H9 (cell line): ENCODE data around the gene FXYD3. TPM values are rescaled to one million over a fixed set of nuclear protein-coding genes. Genes with fewer than 3 reads are reported as not detected.

Experiments
- DNase-seq: peaks from one replicate; pipeline ENCODE4 v3.0.0-alpha.2; 2017
- H2AFZ ChIP-seq: one replicate; pipeline ENCODE4 v1.6.1; 2013; ENCODE audit warnings: mild to moderate bottlenecking, low read length, control low read depth, moderate library complexity
- H2AK5ac ChIP-seq: 2 replicates; pipeline ENCODE4 v1.6.1; 2013; ENCODE audit warnings: low read length, control low read depth, mixed read lengths; ENCODE audit not compliant: insufficient read length
- H2BK120ac ChIP-seq: one replicate; pipeline ENCODE4 v1.6.1; 2013; ENCODE audit warnings: low read depth, mild to moderate bottlenecking, low read length, control low read depth, inconsistent platforms; ENCODE audit not compliant: poor library complexity, severe bottlenecking
- H2BK12ac ChIP-seq: 2 replicates; pipeline ENCODE4 v1.6.1; 2013; ENCODE audit warnings: low read length, control low read depth, mixed read lengths, low read depth; ENCODE audit not compliant: insufficient read length
- H2BK15ac ChIP-seq: 2 replicates; pipeline ENCODE4 v1.6.1; 2013; ENCODE audit warnings: low read depth, low read length, control low read depth
- H2BK20ac ChIP-seq: one replicate; pipeline ENCODE4 v1.6.1; 2013; ENCODE audit warnings: low read depth, mild to moderate bottlenecking, low read length, control low read depth, inconsistent platforms; ENCODE audit not compliant: poor library complexity, severe bottlenecking
- H2BK5ac ChIP-seq: 2 replicates; pipeline ENCODE4 v1.6.1; 2013; ENCODE audit warnings: low read length, control low read depth, mixed read lengths; ENCODE audit not compliant: insufficient read length
- H3K14ac ChIP-seq: 2 replicates; pipeline ENCODE4 v1.6.1; 2013; ENCODE audit warnings: low read length, control low read depth; ENCODE audit not compliant: insufficient read depth
- H3K18ac ChIP-seq: 2 replicates; pipeline ENCODE4 v1.6.1; 2013; ENCODE audit warnings: low read depth, mild to moderate bottlenecking, mixed read lengths, low read length, control low read depth; ENCODE audit not compliant: insufficient read length
- H3K23ac ChIP-seq: 2 replicates; pipeline ENCODE4 v1.6.1; 2013; ENCODE audit warnings: low read length, control low read depth, mixed read lengths, low read depth; ENCODE audit not compliant: insufficient read length
- H3K23me2 ChIP-seq: 2 replicates; pipeline ENCODE4 v1.6.1; 2013; ENCODE audit warnings: low read depth, mild to moderate bottlenecking, mixed read lengths, low read length, control low read depth; ENCODE audit not compliant: insufficient read length, poor library complexity, severe bottlenecking
- H3K27ac ChIP-seq: 2 replicates; pipeline ENCODE4 v1.5.1; 2013; ENCODE audit warnings: low read length, control low read depth, mixed read lengths, low read depth; ENCODE audit not compliant: insufficient read length
- H3K27me3 ChIP-seq: 2 replicates; pipeline ENCODE4 v1.6.1; 2013; ENCODE audit warnings: low read length, control low read depth, inconsistent platforms; ENCODE audit not compliant: insufficient read depth
- H3K4ac ChIP-seq: 2 replicates; pipeline ENCODE4 v1.6.1; 2013; ENCODE audit warnings: low read depth, mild to moderate bottlenecking, control low read depth, inconsistent platforms, low read length, moderate library complexity
- H3K4me1 ChIP-seq: 2 replicates; pipeline ENCODE4 v1.6.1; 2013; ENCODE audit warnings: low read length, control low read depth, inconsistent platforms; ENCODE audit not compliant: insufficient read depth
- H3K4me2 ChIP-seq: 2 replicates; pipeline ENCODE4 v1.6.1; 2013; ENCODE audit warnings: low read length, control low read depth, mixed read lengths; ENCODE audit not compliant: insufficient read length, insufficient read depth
- H3K56ac ChIP-seq: 2 replicates; pipeline ENCODE4 v1.6.1; 2013; ENCODE audit warnings: low read depth, mild to moderate bottlenecking, mixed read lengths, low read length, control low read depth; ENCODE audit not compliant: insufficient read length
- H3K79me1 ChIP-seq: 2 replicates; pipeline ENCODE4 v1.6.1; 2013; ENCODE audit warnings: low read depth, mild to moderate bottlenecking, moderate library complexity, low read length, control low read depth, inconsistent platforms; ENCODE audit not compliant: insufficient read depth, poor library complexity, severe bottlenecking
- H3K79me2 ChIP-seq: 2 replicates; pipeline ENCODE4 v1.6.1; 2013; ENCODE audit warnings: low read length, control low read depth, inconsistent platforms; ENCODE audit not compliant: insufficient read depth
- H3K9ac ChIP-seq: 2 replicates; pipeline ENCODE4 v1.6.1; 2013; ENCODE audit warnings: low read length, control low read depth, mixed read lengths; ENCODE audit not compliant: insufficient read length; ENCODE audit errors: extremely low read depth
- H3K9me3 ChIP-seq: one replicate; pipeline ENCODE4 v1.6.1; 2013; ENCODE audit warnings: low read depth, low read length, inconsistent platforms; ENCODE audit not compliant: control insufficient read depth
- H3T11ph ChIP-seq: one replicate; pipeline ENCODE4 v1.6.1; 2013; ENCODE audit warnings: mild to moderate bottlenecking, low read length, control low read depth, inconsistent platforms
- H4K20me1 ChIP-seq: one replicate; pipeline ENCODE4 v1.6.1; 2013; ENCODE audit not compliant: control insufficient read depth, insufficient read length, insufficient read depth
- H4K5ac ChIP-seq: 2 replicates; pipeline ENCODE4 v1.6.1; 2013; ENCODE audit warnings: low read depth, mild to moderate bottlenecking, mixed read lengths, low read length, control low read depth; ENCODE audit not compliant: insufficient read length
- H4K8ac ChIP-seq: replicated peaks from 2 replicates; pipeline ENCODE4 v1.6.1; 2013; ENCODE audit warnings: low read length, control low read depth, mixed read lengths, low read depth; ENCODE audit not compliant: insufficient read length
- H4K91ac ChIP-seq: 2 replicates; pipeline ENCODE4 v1.6.1; 2013; ENCODE audit warnings: low read depth, mild to moderate bottlenecking, moderate library complexity, mixed read lengths, low read length, control low read depth; ENCODE audit not compliant: insufficient read length
- H3K27ac Mint-ChIP-seq, 3 experiments: 2 replicates in 2 of 3; 3 replicates in 1 of 3; pipeline ENCODE4 v1.8.0; 2020 to 2021; ENCODE audit warnings: mixed read lengths in 3 of 3, mild to moderate bottlenecking in 1 of 3, moderate library complexity in 1 of 3
- H3K27me3 Mint-ChIP-seq: 2 replicates; pipeline ENCODE4 v1.8.0; 2021; ENCODE audit warnings: low read depth, mild to moderate bottlenecking, moderate library complexity, mixed read lengths
- H3K36me3 Mint-ChIP-seq, 3 experiments: 2 replicates in 2 of 3; 3 replicates in 1 of 3; pipeline ENCODE4 v1.8.0; 2020 to 2021; ENCODE audit warnings: low read depth in 3 of 3, mixed read lengths in 3 of 3; ENCODE audit not compliant: insufficient read depth in 1 of 3
- H3K4me1 Mint-ChIP-seq, 2 experiments: 2 replicates each; pipeline ENCODE4 v1.8.0; 2020; ENCODE audit warnings: mixed read lengths in 2 of 2
- H3K4me3 Mint-ChIP-seq, 2 experiments: 2 replicates in 1 of 2; 3 replicates in 1 of 2; pipeline ENCODE4 v1.8.0; 2020 to 2021; ENCODE audit warnings: mild to moderate bottlenecking in 2 of 2, mixed read lengths in 2 of 2, moderate library complexity in 1 of 2
- H3K9me3 Mint-ChIP-seq, 2 experiments: 2 replicates in 1 of 2; 3 replicates in 1 of 2; pipeline ENCODE4 v1.8.0; 2020; ENCODE audit warnings: mild to moderate bottlenecking in 2 of 2, mixed read lengths in 2 of 2, moderate library complexity in 1 of 2
- CTCF ChIP-seq: fragments of 200-600 bp; sonication (generic); conservative IDR thresholded peaks from 3 replicates; pipeline ENCODE4 v1.8.0; 2021; ENCODE audit warnings: antibody characterized with exemption, mild to moderate bottlenecking
- WGBS: extraction: QIAGEN DNeasy Blood & Tissue Kit; methylation state at CpG from one replicate; pipeline ENCODE4 v1.1.7; 2013; ENCODE audit warnings: missing lambda C conversion rate, low lambda C conversion rate, mixed read lengths; ENCODE audit not compliant: insufficient read length; ENCODE audit errors: extremely low coverage; 5-methylcytosine and 5-hydroxymethylcytosine counted together
- total RNA-seq: library from RNA; stranded (reverse); gene quantifications from 2 replicates; pipeline ENCODE4 v1.2.1, GENCODE V29; 2021

Gene FXYD3
- total RNA-seq, 1 experiment from 2014 or later, result 1.5 TPM

GRCh38 chr19:35085947-35086346 lies 29.7 kb upstream of the FXYD3 start:
- Histone ChIP-seq H2AK5ac (no peak overlapping the region), H2BK15ac (no peak overlapping the region), H3K27ac (no peak overlapping the region), H4K8ac (no peak overlapping the region), H3K23me2 (no peaks in the 10 kb centered on the region), H3K79me2 (no peaks in the 10 kb centered on the region), H2BK120ac (no peak overlapping the region), H4K20me1 (peaks cover 2% of the 10 kb centered on the region), H4K5ac (no peak overlapping the region), H3K27me3 (no peaks in the 10 kb centered on the region), H3K18ac (no peak overlapping the region), H4K91ac (no peak overlapping the region), H3K56ac (no peak overlapping the region), H3T11ph (no peak overlapping the region), H2BK20ac (no peak overlapping the region), H3K79me1 (no peaks in the 10 kb centered on the region), H2BK12ac (no peak overlapping the region), H3K9ac (no peak overlapping the region), H3K9me3 (no peaks in the 10 kb centered on the region), H3K4me2 (no peak overlapping the region), H3K4ac (no peak overlapping the region), H3K4me1 (no peaks in the 10 kb centered on the region; the same call in 1 of the 2 replicates), H3K23ac (no peak overlapping the region), H2BK5ac (no peak overlapping the region), H2AFZ (no peak overlapping the region), H3K14ac (no peak overlapping the region)
- peak overlapping the region in 2 of 3 experiments; percentile 7 to 66; a peak in 1 of 7 replicates for H3K27ac Mint-ChIP-seq
- no peak for DNase-seq
- peaks cover 3% of the 10 kb centered on the region; the same call in 1 of the 2 replicates for H3K27me3 Mint-ChIP-seq
- H3K4me1 Mint-ChIP-seq, result peaks cover 9 to 18% of the 10 kb centered on the region in 2 experiments
- no CpG with 5 or more reads among the region's 6 CpGs for WGBS
- peaks cover 0 to 3% of the 10 kb centered on the region in 2 experiments; a peak in 4 of 5 replicates for H3K9me3 Mint-ChIP-seq
- H3K36me3 Mint-ChIP-seq, result 0 out of 7 replicates have a peak, but pooled peaks cover 0 to 4% (median 0%) of the 10 kb centered on the region in 3 experiments
- H3K4me3 Mint-ChIP-seq, result no peak overlapping the region
- TF ChIP-seq CTCF, result no peak
